Endothelial cell (in vitro differentiated cells): ENCODE results near the gene ZBTB37. TPM values are rescaled to one million over a fixed set of nuclear protein-coding genes. Genes with fewer than 3 reads are reported as not detected.

ENCODE experiments used
- DNase-seq: peaks from one replicate; pipeline ENCODE4 v3.0.0; 2021; ENCODE audit warnings: low spot score
- H3K27ac Mint-ChIP-seq: one replicate; pipeline ENCODE4 v1.8.0; 2021; ENCODE audit warnings: mixed read lengths, inconsistent platforms; ENCODE audit not compliant: unreplicated experiment
- H3K27me3 Mint-ChIP-seq: one replicate; pipeline ENCODE4 v1.8.0; 2021; ENCODE audit warnings: mild to moderate bottlenecking, moderate library complexity, mixed read lengths, inconsistent platforms; ENCODE audit not compliant: unreplicated experiment
- H3K36me3 Mint-ChIP-seq: one replicate; pipeline ENCODE4 v1.8.0; 2021; ENCODE audit warnings: mild to moderate bottlenecking, low read depth, mixed read lengths, inconsistent platforms; ENCODE audit not compliant: unreplicated experiment
- H3K4me1 Mint-ChIP-seq: one replicate; pipeline ENCODE4 v1.8.0; 2021; ENCODE audit warnings: mild to moderate bottlenecking, mixed read lengths, inconsistent platforms; ENCODE audit not compliant: unreplicated experiment
- H3K4me3 Mint-ChIP-seq: one replicate; pipeline ENCODE4 v1.8.0; 2021; ENCODE audit warnings: mild to moderate bottlenecking, mixed read lengths, inconsistent platforms; ENCODE audit not compliant: unreplicated experiment
- H3K9me3 Mint-ChIP-seq: one replicate; pipeline ENCODE4 v1.8.0; 2021; ENCODE audit warnings: mixed read lengths, inconsistent platforms; ENCODE audit not compliant: unreplicated experiment
- total RNA-seq: library from RNA; stranded (reverse); fragmentation: NEBNext Ultra II Directional; extraction: Animal tissue kit (Norgen Biotek cat#: 25700); gene quantifications from one replicate; pipeline ENCODE4 v1.2.1, GENCODE V29; 2021; ENCODE audit not compliant: unreplicated experiment
- TF ChIP-seq, protein P1 (sequence below): fragments of 200-600 bp; sonication (generic); IDR thresholded peaks from one replicate; pipeline ENCODE4 v1.5.0; 2021; ENCODE audit warnings: antibody characterized with exemption; ENCODE audit not compliant: unreplicated experiment

The ZBTB37 gene
- total RNA-seq, 1 donor from 2014 or later: 10.1 TPM

DNA sequence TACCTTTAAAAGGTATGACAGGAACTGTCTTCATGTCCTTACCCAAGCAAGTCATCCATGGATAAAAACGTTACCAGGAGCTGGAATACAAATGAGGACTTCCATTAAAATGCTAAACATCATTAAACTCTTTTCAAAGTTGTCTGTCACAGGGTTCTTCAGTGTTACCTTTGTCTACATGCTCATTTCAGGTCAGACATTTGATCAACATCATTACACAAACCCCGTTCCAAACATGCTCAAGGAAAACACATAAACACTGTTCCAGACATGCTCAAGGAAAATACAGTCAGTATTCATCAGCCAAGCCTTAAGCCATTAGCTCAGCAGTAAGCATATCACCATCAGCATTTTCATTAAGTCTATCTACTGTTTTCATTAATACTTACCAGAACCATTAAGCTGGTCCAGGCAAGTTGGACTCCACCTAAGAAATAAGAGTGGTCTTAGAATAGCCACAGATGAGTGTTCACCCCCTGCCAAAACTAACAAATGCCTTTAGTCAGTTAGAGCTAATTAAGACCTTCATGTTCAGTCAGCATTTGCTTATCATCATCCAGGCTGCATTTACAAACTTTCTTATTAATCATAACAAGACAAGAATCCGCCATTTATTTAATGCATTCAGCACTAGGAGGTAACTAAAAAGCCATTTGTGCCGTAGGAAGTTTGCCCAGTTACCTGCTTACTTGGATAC, 2.6 kb upstream of the ZBTB37 start:
- TF ChIP-seq, protein P1, sequence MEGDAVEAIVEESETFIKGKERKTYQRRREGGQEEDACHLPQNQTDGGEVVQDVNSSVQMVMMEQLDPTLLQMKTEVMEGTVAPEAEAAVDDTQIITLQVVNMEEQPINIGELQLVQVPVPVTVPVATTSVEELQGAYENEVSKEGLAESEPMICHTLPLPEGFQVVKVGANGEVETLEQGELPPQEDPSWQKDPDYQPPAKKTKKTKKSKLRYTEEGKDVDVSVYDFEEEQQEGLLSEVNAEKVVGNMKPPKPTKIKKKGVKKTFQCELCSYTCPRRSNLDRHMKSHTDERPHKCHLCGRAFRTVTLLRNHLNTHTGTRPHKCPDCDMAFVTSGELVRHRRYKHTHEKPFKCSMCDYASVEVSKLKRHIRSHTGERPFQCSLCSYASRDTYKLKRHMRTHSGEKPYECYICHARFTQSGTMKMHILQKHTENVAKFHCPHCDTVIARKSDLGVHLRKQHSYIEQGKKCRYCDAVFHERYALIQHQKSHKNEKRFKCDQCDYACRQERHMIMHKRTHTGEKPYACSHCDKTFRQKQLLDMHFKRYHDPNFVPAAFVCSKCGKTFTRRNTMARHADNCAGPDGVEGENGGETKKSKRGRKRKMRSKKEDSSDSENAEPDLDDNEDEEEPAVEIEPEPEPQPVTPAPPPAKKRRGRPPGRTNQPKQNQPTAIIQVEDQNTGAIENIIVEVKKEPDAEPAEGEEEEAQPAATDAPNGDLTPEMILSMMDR: no peak
- H3K36me3 Mint-ChIP-seq: peaks cover 34% of the 10 kb centered on the region
- H3K4me1 Mint-ChIP-seq: peaks cover 36% of the 10 kb centered on the region
- no peaks in the 10 kb centered on the region for H3K9me3 Mint-ChIP-seq
- no peak for DNase-seq
- peaks cover 13% of the 10 kb centered on the region for H3K27me3 Mint-ChIP-seq
- H3K4me3 Mint-ChIP-seq: peak overlapping the region; percentile 96
- H3K27ac Mint-ChIP-seq: peak overlapping the region; percentile 85

DNA sequence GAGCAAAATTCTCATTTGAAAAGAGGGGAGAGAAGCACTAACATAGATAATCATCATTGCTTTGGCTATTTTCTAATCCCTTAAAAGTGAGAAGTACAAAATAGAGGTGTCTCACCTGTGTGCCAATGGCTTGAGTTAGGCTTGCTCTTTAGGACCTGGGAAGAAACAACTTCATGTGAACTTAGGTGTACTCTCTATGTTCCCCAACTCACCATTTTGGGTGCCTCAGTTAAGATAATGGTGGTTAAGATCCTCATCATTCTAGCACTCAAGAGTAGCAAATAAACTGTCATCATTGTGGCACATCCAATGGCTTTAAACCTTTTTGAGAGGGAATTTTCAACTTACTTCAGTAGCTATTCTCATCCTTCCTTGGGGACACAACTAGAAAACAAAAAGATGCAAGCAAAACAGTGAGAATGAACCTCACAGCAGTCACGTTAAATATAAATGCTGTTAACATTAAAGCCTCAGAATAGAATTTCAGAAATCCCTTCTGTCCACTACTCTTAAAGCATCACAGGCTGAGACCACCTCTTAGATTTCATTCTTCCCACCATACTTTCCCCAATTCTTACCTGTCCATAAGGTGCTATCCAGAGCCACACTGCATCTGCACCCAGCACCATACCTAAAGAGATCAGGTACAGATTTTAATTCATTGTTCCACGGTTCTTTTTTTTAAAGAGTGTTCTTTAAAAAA, 1.6 kb upstream of the ZBTB37 start:
- H3K27me3 Mint-ChIP-seq: peaks cover 13% of the 10 kb centered on the region
- H3K4me1 Mint-ChIP-seq: peaks cover 40% of the 10 kb centered on the region
- no peaks in the 10 kb centered on the region for H3K9me3 Mint-ChIP-seq
- TF ChIP-seq, protein P1: no peak
- peaks cover 39% of the 10 kb centered on the region for H3K36me3 Mint-ChIP-seq
- peak overlapping the region; percentile 89 for H3K27ac Mint-ChIP-seq
- DNase-seq: no peak
- H3K4me3 Mint-ChIP-seq: peak overlapping the region; percentile 96

DNA sequence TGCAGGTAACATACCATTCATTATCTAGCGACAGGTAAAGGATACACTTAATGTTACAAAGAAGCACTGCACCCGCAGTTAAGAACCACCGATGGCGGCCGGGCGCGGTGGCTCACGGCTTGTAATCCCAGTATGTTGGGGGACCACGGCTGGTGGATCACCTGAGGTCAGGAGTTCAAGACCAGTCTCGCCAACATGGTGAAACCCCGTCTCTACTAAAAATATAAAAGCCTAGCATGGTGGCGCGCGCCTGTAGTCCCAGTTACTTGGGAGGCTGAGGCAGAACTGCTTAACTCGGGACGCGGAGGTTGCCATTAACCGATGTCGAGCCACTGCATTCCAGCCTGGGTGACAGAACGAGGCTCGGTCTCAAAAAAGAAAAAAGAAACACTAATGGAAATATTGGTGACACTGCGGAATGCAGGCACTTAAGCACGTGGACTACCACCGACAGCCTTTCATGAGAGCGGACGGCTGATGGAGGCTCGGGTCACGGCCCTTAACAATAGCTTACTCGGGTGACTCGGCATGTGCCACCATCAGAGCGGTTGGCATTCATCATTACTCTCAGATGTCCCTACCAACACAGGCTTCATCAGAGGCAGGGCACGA, 933 bp upstream of the ZBTB37 start:
- H3K9me3 Mint-ChIP-seq: no peaks in the 10 kb centered on the region
- H3K4me3 Mint-ChIP-seq: peak overlapping the region; percentile 96
- DNase-seq: peak; percentile 29
- TF ChIP-seq, protein P1: no peak
- peaks cover 41% of the 10 kb centered on the region for H3K4me1 Mint-ChIP-seq
- H3K27ac Mint-ChIP-seq: peak overlapping the region; percentile 89
- peaks cover 34% of the 10 kb centered on the region for H3K36me3 Mint-ChIP-seq
- H3K27me3 Mint-ChIP-seq: peaks cover 14% of the 10 kb centered on the region

GRCh38 chr1:173867753-173868265, 371 bp upstream of the ZBTB37 start, which contains the start of gene GAS5:
Gene GAS5 (minus strand): TSS chr1:173867989.
- peaks cover 41% of the 10 kb centered on the region for H3K4me1 Mint-ChIP-seq
- H3K27ac Mint-ChIP-seq: peak within 1 kb of the TSS; percentile 93
- H3K27me3 Mint-ChIP-seq: peaks cover 14% of the 10 kb centered on the region
- peaks cover 31% of the 10 kb centered on the region for H3K36me3 Mint-ChIP-seq
- no peaks in the 10 kb centered on the region for H3K9me3 Mint-ChIP-seq
- peak within 1 kb of the TSS; percentile 96 for H3K4me3 Mint-ChIP-seq
- TF ChIP-seq, protein P1: no peak
- DNase-seq: peak; percentile 97
